Duodenal mucosa (tissue), 2 donors: ENCODE results near the gene EXOC2.
"Not testable (repeated sequence)": the region's sequence is repeated elsewhere in the genome, so short reads cannot be mapped to it uniquely, and the experiment has no call there.

Experiments used
- H3K27ac ChIP-seq: one replicate; pipeline ENCODE4 v1.7.0; 2013; ENCODE audit warnings: low read depth, low read length
- H3K27me3 ChIP-seq, 2 donors: one replicate each; pipeline ENCODE4 v1.7.0; 2013; ENCODE audit warnings: low read length in 2 of 2, control low read depth in 1 of 2; ENCODE audit not compliant: insufficient read depth in 2 of 2, control insufficient read depth in 1 of 2
- H3K36me3 ChIP-seq, 2 donors: one replicate each; pipeline ENCODE4 v1.7.0; 2013; ENCODE audit warnings: low read length in 2 of 2, control low read depth in 1 of 2; ENCODE audit not compliant: insufficient read depth in 2 of 2, control insufficient read depth in 1 of 2
- H3K4me1 ChIP-seq, 2 donors: one replicate each; pipeline ENCODE4 v1.7.0; 2013; ENCODE audit warnings: low read length in 2 of 2, control low read depth in 1 of 2; ENCODE audit not compliant: insufficient read depth in 2 of 2, control insufficient read depth in 1 of 2
- H3K4me3 ChIP-seq, 2 donors: one replicate each; pipeline ENCODE4 v1.7.0; 2013; ENCODE audit warnings: low read length in 2 of 2, low read depth in 1 of 2
- H3K9ac ChIP-seq, 2 donors: one replicate each; pipeline ENCODE4 v1.7.0; 2013; ENCODE audit warnings: low read length in 2 of 2, low read depth in 1 of 2
- H3K9me3 ChIP-seq, 2 donors: one replicate each; pipeline ENCODE4 v1.7.0; 2013; ENCODE audit warnings: low read length in 2 of 2, control low read depth in 1 of 2; ENCODE audit not compliant: control insufficient read depth in 1 of 2

Gene EXOC2

GRCh38 chr6:568954-569523, 123.9 kb downstream of the EXOC2 start:
- Histone ChIP-seq H3K9me3 (no peaks in the 10 kb centered on the region), H3K27ac (no peak overlapping the region), H3K4me1 (no peaks in the 10 kb centered on the region), H3K4me3 (no peak overlapping the region), H3K9ac (no peak overlapping the region), H3K36me3 (peaks cover 7 to 27% of the 10 kb centered on the region in 2 donors), H3K27me3 (no peaks in the 10 kb centered on the region)

DNA sequence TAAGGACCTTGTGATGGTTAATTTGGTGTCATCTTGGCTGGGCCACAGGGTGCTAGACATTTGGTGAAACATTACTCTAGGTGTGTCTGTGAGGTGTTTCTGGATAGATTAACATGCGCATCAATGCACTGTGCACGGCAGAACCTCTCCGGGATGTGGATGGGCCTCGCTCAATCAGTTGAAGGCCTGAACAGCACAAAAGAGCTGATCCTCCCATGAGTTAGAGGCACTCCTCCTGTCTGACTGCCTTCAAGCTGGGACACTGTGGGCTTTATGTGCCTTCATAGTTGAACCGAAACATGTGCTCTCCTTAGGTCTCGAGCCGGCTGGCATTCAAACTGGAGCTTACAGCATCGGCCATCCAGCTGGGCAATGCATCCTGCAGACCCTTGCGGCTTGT, 124.9 kb downstream of the EXOC2 start:
- Histone ChIP-seq H3K4me3 (no peak overlapping the region), H3K27me3 (no peaks in the 10 kb centered on the region), H3K9me3 (no peaks in the 10 kb centered on the region), H3K4me1 (no peaks in the 10 kb centered on the region), H3K9ac (no peak overlapping the region), H3K27ac (no peak overlapping the region), H3K36me3 (peaks cover 10 to 31% of the 10 kb centered on the region in 2 donors)

GRCh38 chr6:563863-564262, 129.1 kb downstream of the EXOC2 start:
- H3K27me3 ChIP-seq, result no peaks in the 10 kb centered on the region
- H3K9ac ChIP-seq, result no peak overlapping the region
- no peaks in the 10 kb centered on the region for H3K9me3 ChIP-seq
- H3K4me1 ChIP-seq, result no peaks in the 10 kb centered on the region
- no peak overlapping the region for H3K4me3 ChIP-seq
- H3K27ac ChIP-seq, result no peak overlapping the region
- peaks cover 13 to 26% of the 10 kb centered on the region in 2 donors for H3K36me3 ChIP-seq

GRCh38 chr6:562052-562676, 130.8 kb downstream of the EXOC2 start:
- H3K4me1 ChIP-seq, result no peaks in the 10 kb centered on the region
- H3K9me3 ChIP-seq, result no peaks in the 10 kb centered on the region
- H3K27ac ChIP-seq, result peak overlapping the region; percentile 37
- H3K4me3 ChIP-seq, result no peak overlapping the region
- H3K9ac ChIP-seq, result no peak overlapping the region
- H3K27me3 ChIP-seq, result no peaks in the 10 kb centered on the region
- peaks cover 9 to 21% of the 10 kb centered on the region in 2 donors for H3K36me3 ChIP-seq

DNA sequence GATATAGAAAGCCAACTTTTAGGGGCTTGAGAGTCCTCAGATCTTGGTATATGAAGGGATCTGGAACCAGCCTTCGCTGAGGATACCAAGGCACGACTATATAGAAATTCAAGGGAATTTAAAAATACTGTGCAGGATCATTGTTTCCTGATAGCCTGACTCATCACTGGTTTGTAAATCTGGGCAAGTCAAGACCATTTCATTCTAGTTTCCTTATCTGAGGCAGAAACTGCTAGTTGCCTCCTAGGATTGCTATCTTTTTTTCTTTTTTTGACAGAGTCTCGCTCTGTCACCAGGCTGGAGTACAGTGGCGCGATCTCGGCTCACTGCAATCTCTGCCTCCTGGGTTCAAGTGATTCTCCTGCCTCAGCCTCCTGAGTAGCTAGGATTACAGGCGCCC, 131.6 kb downstream of the EXOC2 start:
- not testable (repeated sequence) for H3K4me3 ChIP-seq, H3K27me3 ChIP-seq, H3K9me3 ChIP-seq, H3K9ac ChIP-seq, H3K27ac ChIP-seq, H3K4me1 ChIP-seq
- H3K36me3 ChIP-seq, result peaks cover 9 to 22% of the 10 kb centered on the region in 2 donors

- Histone ChIP-seq H3K27ac (no peak overlapping the region), H3K4me3 (no peak overlapping the region), H3K27me3 (no peaks in the 10 kb centered on the region), H3K36me3 (peaks cover 8 to 25% of the 10 kb centered on the region in 2 donors), H3K4me1 (no peaks in the 10 kb centered on the region), H3K9me3 (no peaks in the 10 kb centered on the region), H3K9ac (no peak overlapping the region)
Measured at GRCh38 chr6:558959-559358, 134.0 kb downstream of the EXOC2 start.

DNA sequence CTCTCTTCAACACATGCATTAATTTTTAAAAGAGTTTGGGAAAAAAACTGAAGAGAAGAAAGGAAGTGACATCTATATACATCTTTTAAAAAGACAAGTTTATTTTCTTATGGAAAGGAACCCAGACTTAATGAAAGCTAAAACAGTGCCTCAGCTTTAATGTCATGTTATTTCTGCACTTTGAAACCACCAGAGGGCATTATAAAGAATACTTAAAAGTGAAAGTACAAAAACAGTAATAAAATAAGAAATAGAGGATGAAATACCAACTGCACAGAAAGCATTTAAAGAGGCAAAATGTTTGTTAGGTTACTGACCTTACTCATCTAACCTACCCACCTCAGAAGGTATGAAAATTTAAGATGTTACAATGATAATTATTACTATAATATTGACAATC, 134.8 kb downstream of the EXOC2 start:
- H3K27ac ChIP-seq, result no peak overlapping the region
- H3K9ac ChIP-seq, result no peak overlapping the region
- no peaks in the 10 kb centered on the region for H3K4me1 ChIP-seq
- H3K4me3 ChIP-seq, result no peak overlapping the region
- H3K9me3 ChIP-seq, result no peaks in the 10 kb centered on the region
- no peaks in the 10 kb centered on the region for H3K27me3 ChIP-seq
- peaks cover 6 to 27% of the 10 kb centered on the region in 2 donors for H3K36me3 ChIP-seq

GRCh38 chr6:551829-552350, 141.0 kb downstream of the EXOC2 start:
- Histone ChIP-seq H3K9ac (no peak overlapping the region), H3K27me3 (no peaks in the 10 kb centered on the region), H3K36me3 (peaks cover 3 to 24% of the 10 kb centered on the region in 2 donors), H3K4me1 (no peaks in the 10 kb centered on the region), H3K9me3 (no peaks in the 10 kb centered on the region), H3K27ac (no peak overlapping the region), H3K4me3 (no peak overlapping the region)

GRCh38 chr6:551405-551804, 141.5 kb downstream of the EXOC2 start:
- Histone ChIP-seq H3K27ac (no peak overlapping the region), H3K9me3 (no peaks in the 10 kb centered on the region), H3K36me3 (peaks cover 3 to 28% of the 10 kb centered on the region in 2 donors), H3K9ac (no peak overlapping the region), H3K4me3 (no peak overlapping the region), H3K27me3 (no peaks in the 10 kb centered on the region), H3K4me1 (no peaks in the 10 kb centered on the region)

GRCh38 chr6:549906-550305, 143.0 kb downstream of the EXOC2 start:
- Histone ChIP-seq H3K4me1 (no peaks in the 10 kb centered on the region), H3K9ac (no peak overlapping the region), H3K27me3 (no peaks in the 10 kb centered on the region), H3K9me3 (no peaks in the 10 kb centered on the region), H3K4me3 (no peak overlapping the region), H3K27ac (no peak overlapping the region), H3K36me3 (peaks cover 3 to 20% of the 10 kb centered on the region in 2 donors)
